GM12874 (cell line): ENCODE data around the gene IFIT2.

Experiments used
- TF ChIP-seq, protein P1 (sequence below): IDR thresholded peaks from 2 replicates; pipeline ENCODE4 v1.5.1; 2011; ENCODE audit warnings: low read depth, mild to moderate bottlenecking, control low read depth, low read length, moderate library complexity; ENCODE audit not compliant: insufficient read depth

The IFIT2 gene

DNA sequence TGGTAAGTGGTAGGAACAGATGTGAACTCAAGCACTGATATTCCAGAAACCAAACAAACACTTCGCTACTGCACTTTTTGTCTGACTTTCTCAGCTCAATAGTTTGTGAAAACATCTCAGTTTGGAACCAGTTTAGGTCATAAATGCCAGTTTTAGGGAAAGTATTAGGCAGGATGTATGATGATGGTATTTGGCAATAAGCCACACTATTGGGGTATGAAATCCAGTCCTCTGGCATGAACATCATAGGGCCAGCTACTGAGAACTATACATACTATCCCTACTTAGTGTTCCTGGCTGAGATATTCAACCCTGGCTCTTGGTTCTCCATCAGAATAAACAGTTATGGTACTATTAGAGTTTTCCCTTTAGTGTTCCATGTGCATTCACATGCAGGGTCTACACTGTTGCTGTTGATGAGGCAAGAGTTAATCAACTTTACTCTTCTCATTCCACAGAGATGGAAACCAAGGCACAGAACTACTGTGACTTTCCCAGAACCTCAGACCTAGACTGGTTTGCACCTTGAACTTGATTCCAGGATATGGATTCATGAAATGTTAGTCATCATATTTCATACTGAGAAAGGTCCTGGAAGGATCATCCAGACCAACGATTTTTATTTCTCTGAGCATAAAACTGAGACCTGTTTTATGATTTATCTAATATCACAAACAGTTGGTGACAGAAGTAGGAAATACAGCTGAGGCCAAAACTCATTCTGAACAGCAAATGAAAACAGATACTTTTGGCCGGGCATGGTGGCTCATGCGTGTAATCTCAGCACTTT lies 20.0 kb upstream of the IFIT2 start:
- TF ChIP-seq, protein P1, sequence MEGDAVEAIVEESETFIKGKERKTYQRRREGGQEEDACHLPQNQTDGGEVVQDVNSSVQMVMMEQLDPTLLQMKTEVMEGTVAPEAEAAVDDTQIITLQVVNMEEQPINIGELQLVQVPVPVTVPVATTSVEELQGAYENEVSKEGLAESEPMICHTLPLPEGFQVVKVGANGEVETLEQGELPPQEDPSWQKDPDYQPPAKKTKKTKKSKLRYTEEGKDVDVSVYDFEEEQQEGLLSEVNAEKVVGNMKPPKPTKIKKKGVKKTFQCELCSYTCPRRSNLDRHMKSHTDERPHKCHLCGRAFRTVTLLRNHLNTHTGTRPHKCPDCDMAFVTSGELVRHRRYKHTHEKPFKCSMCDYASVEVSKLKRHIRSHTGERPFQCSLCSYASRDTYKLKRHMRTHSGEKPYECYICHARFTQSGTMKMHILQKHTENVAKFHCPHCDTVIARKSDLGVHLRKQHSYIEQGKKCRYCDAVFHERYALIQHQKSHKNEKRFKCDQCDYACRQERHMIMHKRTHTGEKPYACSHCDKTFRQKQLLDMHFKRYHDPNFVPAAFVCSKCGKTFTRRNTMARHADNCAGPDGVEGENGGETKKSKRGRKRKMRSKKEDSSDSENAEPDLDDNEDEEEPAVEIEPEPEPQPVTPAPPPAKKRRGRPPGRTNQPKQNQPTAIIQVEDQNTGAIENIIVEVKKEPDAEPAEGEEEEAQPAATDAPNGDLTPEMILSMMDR, result no peak

DNA sequence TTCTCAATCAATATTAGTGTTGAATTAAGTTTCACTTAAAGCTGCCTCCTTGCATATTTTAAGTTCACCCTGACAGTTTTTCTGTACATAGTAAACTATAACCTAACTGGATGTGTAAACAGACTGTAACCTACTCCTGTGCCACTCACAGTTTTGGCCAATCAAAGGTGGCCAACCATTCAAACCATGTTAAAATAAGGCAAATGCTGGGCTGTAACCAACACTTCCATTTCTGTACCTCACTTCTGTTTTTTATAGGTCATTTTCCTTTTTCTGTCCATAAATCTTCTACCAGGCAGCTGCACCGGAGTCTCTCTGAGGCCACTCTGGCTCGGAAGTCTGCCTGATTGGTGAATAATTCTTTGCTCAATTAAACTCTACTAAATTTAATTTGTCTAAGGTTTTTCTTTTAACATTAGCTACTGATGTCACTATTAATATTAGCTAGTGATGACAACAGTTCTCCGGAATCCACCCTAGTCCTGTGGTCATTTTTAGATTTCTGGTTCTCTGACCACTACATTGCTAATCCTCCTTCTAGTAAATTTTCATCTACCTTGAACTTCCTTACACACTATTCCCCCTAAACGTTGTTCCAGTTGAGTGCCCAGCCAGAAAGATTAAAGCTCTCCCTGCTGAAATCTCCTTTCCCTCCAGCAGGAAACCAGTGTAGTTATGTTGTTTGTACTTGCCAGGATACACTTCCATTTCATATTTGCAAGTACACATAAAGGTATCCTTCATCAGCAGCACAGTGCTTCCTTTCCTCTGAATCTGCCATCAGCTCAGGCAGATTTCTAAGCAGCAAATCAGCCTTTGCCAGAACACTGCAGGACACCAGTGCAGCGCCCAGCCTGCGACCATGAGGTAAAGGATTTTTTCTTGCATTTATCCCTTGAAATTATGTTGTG lies 18.6 kb upstream of the IFIT2 start:
- TF ChIP-seq, protein P1, result no peak

DNA sequence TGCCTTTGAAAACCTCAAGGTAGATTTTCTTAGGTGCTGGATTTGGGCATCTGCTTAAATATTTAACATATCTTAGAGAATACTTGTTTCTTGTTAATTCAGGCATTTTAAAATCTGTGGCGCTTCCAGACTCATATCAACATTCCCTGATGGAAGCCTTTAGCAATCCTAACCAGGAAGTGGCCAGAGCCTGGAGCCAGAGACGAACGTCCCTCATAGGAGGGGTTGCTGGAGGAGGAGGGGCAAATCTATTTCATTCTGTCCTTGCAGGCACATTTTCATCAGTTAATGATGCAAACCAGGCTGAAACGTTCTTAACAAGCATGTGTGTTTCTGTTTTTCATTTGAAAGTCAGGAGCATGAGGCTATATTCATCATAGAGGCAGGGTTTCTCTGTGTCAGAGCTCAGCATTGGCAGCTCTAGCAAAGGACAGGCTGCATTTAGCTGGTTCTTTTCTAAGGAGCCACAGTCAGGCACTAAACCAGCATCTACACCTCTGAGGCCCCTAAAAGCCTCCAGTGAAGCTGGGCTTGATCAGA lies 17.8 kb upstream of the IFIT2 start:
- TF ChIP-seq, protein P1, result no peak

DNA sequence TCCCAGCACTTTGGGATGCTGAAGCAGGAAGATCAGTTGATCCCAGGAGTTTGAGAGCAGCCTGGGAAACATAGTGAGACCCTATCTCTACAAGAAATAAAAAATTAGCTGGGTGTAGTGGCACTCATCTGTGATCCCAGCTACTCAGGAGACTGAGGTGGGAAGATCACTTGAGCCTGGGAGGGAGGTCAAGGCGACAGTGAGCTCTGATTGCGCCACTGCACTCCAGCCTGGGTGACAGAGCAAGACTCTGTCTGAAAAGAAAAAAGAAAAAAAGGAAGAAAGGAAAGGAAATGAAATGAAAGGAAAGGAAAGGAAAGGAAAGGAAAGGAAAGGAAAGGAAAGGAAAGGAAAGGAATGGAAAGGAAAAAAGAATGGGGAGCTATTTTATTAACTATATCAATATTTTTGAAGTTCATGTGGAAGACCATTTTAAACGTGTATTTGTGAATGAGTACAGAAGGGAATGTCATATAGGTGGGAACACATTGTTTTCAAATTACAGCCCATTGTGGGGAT lies 7.1 kb upstream of the IFIT2 start:
- TF ChIP-seq, protein P1, result no peak

DNA sequence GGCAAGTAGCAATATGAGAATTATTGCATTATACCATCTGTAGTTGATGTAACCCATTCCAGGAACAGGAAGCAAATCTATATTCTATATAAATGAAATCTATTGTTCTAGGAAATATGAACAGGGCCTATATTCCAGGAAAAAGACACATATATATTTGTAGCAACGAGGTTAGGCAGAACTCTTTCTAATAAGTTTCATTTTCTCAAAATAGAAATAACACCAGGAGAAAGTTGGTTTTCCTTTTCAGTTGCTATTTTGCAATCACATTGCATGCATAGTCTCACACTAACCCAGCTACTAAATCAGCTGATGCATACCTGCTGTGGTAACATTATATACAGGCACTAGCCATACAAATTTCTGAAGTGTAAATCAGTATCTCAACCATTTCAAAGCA lies 6.2 kb upstream of the IFIT2 start:
- TF ChIP-seq, protein P1, result no peak

DNA sequence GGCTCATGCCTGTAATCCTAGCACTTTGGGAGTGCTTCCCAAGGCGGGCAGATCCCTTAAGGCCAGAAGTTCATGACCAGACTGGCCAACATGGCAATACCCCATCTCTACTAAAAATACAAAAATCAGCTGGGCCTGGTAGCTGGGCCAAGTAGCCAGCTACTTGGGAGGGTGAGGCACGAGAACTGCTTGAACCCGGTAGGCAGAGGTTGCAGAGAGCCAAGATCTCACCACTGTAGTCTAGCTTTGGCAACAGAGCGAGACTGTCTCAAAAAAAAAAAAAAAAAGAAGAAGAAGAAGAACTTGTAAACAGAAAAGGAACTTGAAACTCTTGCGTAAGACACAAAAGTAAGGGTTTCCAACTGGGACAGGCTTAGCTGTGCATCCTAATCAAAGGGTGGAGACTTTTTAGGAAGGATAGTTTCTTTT lies 5.6 kb upstream of the IFIT2 start:
- TF ChIP-seq, protein P1, result no peak

DNA sequence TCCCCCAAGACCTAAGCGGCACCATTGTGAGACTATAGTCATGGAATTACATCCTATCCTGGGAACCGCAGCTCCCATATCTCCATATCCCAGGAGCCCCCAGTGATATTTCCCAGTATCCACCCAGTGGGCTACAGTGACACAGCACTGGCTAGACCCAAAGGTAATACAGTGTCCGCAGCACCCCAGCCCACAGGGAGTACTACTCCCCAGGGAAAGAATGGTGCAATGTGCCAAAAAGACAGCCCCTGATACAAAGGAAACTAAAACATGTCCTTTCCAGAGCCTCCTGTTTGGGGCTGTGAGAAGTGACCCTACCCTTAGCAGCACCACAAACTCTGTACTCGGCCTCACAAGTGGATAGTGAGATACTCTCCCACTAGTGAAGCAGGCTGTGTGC lies 4.5 kb upstream of the IFIT2 start:
- TF ChIP-seq, protein P1, result no peak
